ENCODE data around the gene PTPRM. TPM values are rescaled to one million over a fixed set of nuclear protein-coding genes. Genes with fewer than 3 reads are reported as not detected.
A peak's percentile ranks its signal among the peaks of the same experiment; 100 is the strongest.

The PTPRM gene
- total and polyA plus RNA-seq, 2 of the 4 experiments (the other 2 are of a cell fraction) = 28.3 to 51.2 TPM

GRCh38 chr18:7813131-7813530, 246.0 kb downstream of the PTPRM start:
- H3K27me3 ChIP-seq (ENCODE audit: control insufficient read depth, insufficient read depth, low read length) = no peaks in the 10 kb centered on the region
- ChIA-PET POLR2A (ENCODE audit: unreplicated experiment) (no interaction called here), CTCF (interaction anchor here (1.3 kb wide), 1 partner anchor 23 kb away, joined by 6 read pairs; no protein-coding TSS in a partner anchor)
- no peak overlapping the region for H3K4me2 ChIP-seq (ENCODE audit: low read depth, low read length)
- no peak overlapping the region for H2BK5ac ChIP-seq (ENCODE audit: low read depth, low read length, poor library complexity, severe bottlenecking)
- WGBS, 2 experiments (ENCODE audit: extremely low coverage in 2 of 2, insufficient read length in 1 of 2) = 100% methylated on average over 1 of the region's 5 CpGs
- peak overlapping the region; percentile 86; the same call in 1 of the 2 replicates for H2AK5ac ChIP-seq (ENCODE audit: low read depth, low read length)
- no peak overlapping the region for H3K4ac ChIP-seq (ENCODE audit: low read depth, low read length)
- peak overlapping the region; percentile 29; the same call in 1 of the 2 replicates for H2BK20ac ChIP-seq (ENCODE audit: low read depth, low read length)
- H3K23ac ChIP-seq (ENCODE audit: low read depth, low read length) = no peak overlapping the region
- DNase-seq (no peak), ATAC-seq (ENCODE audit: low read depth) (no peak)
- dilution Hi-C loops (cut with HindIII; ENCODE audit: low sequenced_read_pairs, unreplicated experiment) (no loop called here), in situ Hi-C loops (cut with MboI; ENCODE audit: low sequenced_read_pairs) (no loop called here), intact Hi-C loops (cut with micrococcal nuclease) (no loop called here)
- BruUV-seq (replicated peaks) = no TSS peak
- no peak overlapping the region for H3K27ac ChIP-seq (ENCODE audit: insufficient read depth, low read length)
- no peak overlapping the region for H3K4me3 ChIP-seq (ENCODE audit: insufficient read depth, low read depth, low read length)
- H4K91ac ChIP-seq (ENCODE audit: insufficient read depth, low read depth, low read length) = no peak overlapping the region
- H2AFZ ChIP-seq (replicated peaks; ENCODE audit: low read length, poor library complexity) = no peak overlapping the region
- H4K20me1 ChIP-seq (ENCODE audit: insufficient read depth, low read length) = peaks cover 5% of the 10 kb centered on the region; the same call in 1 of the 2 replicates
- peaks cover 7% of the 10 kb centered on the region for H3K4me1 ChIP-seq (ENCODE audit: control insufficient read depth, insufficient read depth, low read length)
- H3K9me3 ChIP-seq (ENCODE audit: control insufficient read depth, insufficient read depth, low read length) = peaks cover 13% of the 10 kb centered on the region
- H2BK15ac ChIP-seq (ENCODE audit: low read depth, low read length) = 0 out of 3 replicates have a peak overlapping the region, but pooled peaks have one; percentile 18
- H3K79me1 ChIP-seq (ENCODE audit: low read depth in 1 of 2, low read length in 2 of 2) = peaks cover 8 to 20% of the 10 kb centered on the region in 2 experiments; a peak in 3 of 4 replicates
- no peak overlapping the region for H3K56ac ChIP-seq (ENCODE audit: extremely low read depth, insufficient read depth, low read length)
- TF ChIP-seq, protein P1, sequence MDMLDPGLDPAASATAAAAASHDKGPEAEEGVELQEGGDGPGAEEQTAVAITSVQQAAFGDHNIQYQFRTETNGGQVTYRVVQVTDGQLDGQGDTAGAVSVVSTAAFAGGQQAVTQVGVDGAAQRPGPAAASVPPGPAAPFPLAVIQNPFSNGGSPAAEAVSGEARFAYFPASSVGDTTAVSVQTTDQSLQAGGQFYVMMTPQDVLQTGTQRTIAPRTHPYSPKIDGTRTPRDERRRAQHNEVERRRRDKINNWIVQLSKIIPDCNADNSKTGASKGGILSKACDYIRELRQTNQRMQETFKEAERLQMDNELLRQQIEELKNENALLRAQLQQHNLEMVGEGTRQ (IDR thresholded peaks at IDR 0.05; ENCODE audit: low read depth, low read length) = no peak
- no peak for TF ChIP-seq BHLHE40 (IDR thresholded peaks at IDR 0.05; ENCODE audit: low read depth, low read length)
- no peak for TF ChIP-seq RAD21 (IDR thresholded peaks at IDR 0.05; ENCODE audit: low read length)
- peaks cover 1% of the 10 kb centered on the region; the same call in 1 of the 2 replicates for H3K36me3 ChIP-seq (ENCODE audit: control insufficient read depth, insufficient read depth, low read length)
- H4K5ac ChIP-seq (ENCODE audit: low read depth, low read length) = no peak overlapping the region
- H3K18ac ChIP-seq (ENCODE audit: low read depth, low read length) = no peak overlapping the region
- peak overlapping the region; percentile 29; the same call in 1 of the 2 replicates for H2BK120ac ChIP-seq (ENCODE audit: low read depth, low read length)
- H4K8ac ChIP-seq (ENCODE audit: low read depth in 2 of 2, low read length in 2 of 2) = no peak overlapping the region
- no peak overlapping the region for H2AK9ac ChIP-seq (replicated peaks; ENCODE audit: low read depth, low read length, poor library complexity)
- H3K9me1 ChIP-seq (ENCODE audit: insufficient read depth, low read length) = peaks cover 7% of the 10 kb centered on the region
- no peak overlapping the region for H3K9ac ChIP-seq (ENCODE audit: low read depth, low read length)
- peak overlapping the region; percentile 67; the same call in 1 of the 2 replicates for H3K14ac ChIP-seq (replicated peaks; ENCODE audit: low read depth, low read length)
